AG09319 (cell line): Measurements from ENCODE around the gene INSRR.

Source experiments
- DNase-seq: peaks from one replicate; pipeline ENCODE4 v3.0.0-alpha.2; 2010; ENCODE audit warnings: low read depth; ENCODE audit errors: extremely low read depth
- CTCF ChIP-seq: IDR thresholded peaks from 2 replicates; pipeline ENCODE4 v1.5.1; 2011; ENCODE audit warnings: low read depth, mild to moderate bottlenecking, inconsistent platforms, low read length, moderate library complexity

INSRR gene

GRCh38 chr1:156858555-156858956 lies 361 bp downstream of the INSRR start:
- no peak for DNase-seq

GRCh38 chr1:156857532-156857931 lies 1.4 kb downstream of the INSRR start:
- no peak for DNase-seq
- TF ChIP-seq CTCF: no peak

More at GRCh38 chr1:156858555-156858956, 361 bp downstream of the INSRR start:
- TF ChIP-seq CTCF: no peak

- no peak for TF ChIP-seq CTCF
Measured at GRCh38 chr1:156856282-156856785, 2.6 kb downstream of the INSRR start.

GRCh38 chr1:156854634-156855033 lies 4.3 kb downstream of the INSRR start:
- no peak for DNase-seq
- TF ChIP-seq CTCF: no peak

More at GRCh38 chr1:156856282-156856785, 2.6 kb downstream of the INSRR start:
- no peak for DNase-seq

GRCh38 chr1:156853761-156854160 lies 5.2 kb downstream of the INSRR start:
- no peak for DNase-seq
- no peak for TF ChIP-seq CTCF

GRCh38 chr1:156852418-156852874 lies 6.5 kb downstream of the INSRR start:
- no peak for DNase-seq
- no peak for TF ChIP-seq CTCF

- no peak for TF ChIP-seq CTCF
- no peak for DNase-seq
Measured at GRCh38 chr1:156851779-156852417, 7.0 kb downstream of the INSRR start.
